HG03196 (cell line): ENCODE data around the gene CACNA2D2.

Experiments
- ATAC-seq: cut with Tn5 transposase; IDR thresholded peaks from one replicate; pipeline ENCODE4 v1.9.1; 2021; ENCODE audit not compliant: unreplicated experiment

The CACNA2D2 gene

DNA sequence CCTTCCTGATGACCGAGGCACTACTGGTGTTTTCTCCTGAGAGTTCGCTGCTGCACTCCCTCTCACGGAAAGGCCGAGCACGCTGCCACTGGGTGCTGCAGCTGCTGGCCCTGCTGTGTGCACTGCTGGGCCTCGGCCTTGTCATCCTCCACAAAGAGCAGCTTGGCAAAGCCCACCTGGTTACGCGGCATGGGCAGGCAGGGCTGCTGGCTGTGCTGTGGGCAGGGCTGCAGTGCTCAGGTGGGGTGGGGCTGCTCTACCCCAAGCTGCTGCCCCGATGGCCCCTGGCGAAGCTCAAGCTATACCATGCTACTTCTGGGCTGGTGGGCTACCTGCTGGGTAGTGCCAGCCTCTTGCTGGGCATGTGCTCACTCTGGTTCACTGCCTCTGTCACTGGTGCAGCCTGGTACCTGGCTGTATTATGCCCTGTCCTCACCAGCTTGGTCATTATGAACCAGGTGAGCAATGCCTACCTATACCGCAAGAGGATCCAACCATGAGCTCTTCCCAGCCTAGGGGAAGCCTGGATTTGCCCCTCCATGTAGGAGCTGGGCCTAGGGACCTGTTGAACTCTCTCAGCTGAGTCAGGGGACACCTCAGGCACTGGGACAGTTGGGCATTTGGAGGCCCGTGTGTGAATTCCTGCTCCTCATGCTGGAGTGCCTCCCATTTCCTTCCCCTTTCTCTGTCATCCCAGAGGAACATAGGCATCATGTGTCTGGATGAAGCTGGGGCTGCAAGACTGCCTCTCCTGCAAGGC lies 150.0 kb downstream of the CACNA2D2 start:
- no peak for ATAC-seq

DNA sequence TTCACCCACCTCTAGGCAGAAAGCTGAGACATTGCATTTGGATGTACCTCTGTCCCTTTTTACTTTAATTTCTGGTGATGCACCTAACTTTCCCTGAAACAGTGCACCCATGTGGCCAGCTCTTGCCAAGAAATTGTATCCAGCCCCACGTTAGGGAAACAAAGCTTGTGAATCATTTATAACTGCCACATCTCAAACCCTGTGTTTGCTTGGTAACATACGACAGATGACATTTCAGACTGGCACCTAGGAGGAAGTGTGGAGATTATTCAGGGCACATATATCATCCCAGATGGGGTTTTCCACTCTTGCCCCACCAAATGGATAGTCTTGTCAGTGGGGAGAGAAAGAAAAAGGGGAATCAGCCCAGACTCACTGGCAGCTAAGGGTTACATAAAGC lies 150.7 kb downstream of the CACNA2D2 start:
- no peak for ATAC-seq

DNA sequence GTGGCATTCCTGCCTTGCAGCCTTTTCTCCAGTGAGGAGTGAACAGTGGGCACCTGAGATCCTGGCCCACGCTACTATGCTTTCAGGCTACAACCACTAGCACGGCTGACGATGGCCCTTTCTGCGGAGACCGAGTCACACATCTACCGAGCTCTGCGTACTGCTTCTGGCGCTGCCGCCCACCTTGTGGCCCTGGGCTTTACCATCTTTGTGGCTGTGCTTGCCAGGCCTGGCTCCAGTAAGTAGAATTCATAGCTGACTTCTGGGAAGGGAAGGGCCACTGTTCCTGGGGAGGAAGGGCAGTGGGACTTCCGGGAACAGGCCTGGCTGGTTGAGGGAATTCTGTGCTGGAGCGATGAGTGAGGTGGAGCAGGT lies 152.1 kb downstream of the CACNA2D2 start:
- no peak for ATAC-seq

DNA sequence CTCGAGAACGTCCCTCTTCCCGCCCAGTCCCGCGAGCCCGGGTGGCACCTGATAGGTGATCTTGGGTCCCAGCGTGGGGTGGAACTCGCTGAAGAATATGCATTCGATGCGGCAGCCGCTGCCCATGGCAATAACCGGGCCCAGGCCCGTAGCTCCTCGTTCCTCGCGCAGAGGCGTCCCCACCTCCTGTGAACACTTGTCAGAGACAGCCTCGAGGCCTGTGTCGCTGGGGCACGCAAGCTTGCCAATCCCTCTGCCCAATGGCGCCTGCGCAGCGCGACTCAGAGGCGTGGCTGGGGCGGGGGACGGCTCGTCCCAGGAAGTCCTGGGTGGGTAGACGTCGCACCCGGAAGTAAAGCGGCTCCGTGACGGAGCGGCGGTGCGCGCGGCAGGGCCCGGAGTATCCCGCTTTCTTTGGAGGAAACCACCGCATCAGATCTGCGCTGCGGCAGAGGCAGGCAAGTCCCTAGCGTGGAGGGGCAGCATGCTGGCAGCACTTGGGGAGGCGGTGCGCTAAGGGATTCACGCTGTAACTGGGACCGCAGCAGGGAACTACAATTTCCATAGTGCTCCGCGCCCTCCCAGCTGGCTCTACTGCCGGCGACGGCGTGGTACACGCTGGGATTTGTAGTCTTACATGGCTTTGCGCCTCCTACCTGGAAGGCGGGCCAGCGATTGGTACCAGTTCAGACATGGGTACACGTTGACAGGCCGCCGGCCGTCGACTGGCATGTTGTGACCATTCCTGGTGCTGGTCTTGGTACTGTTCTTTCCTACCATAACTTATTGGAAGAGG lies 152.7 kb downstream of the CACNA2D2 start, which contains the start of the genes CYB561D2 and NPRL2:
Gene CYB561D2 (plus strand): TSS at position 336 of the 796 bp plus-strand sequence. CDS start 572 bp downstream, outside the sequence.
Gene NPRL2 (minus strand): TSS at position 249 of the 796 bp plus-strand sequence. CDS start 123 bp downstream, at position 126.
- peak; percentile 75 for ATAC-seq

DNA sequence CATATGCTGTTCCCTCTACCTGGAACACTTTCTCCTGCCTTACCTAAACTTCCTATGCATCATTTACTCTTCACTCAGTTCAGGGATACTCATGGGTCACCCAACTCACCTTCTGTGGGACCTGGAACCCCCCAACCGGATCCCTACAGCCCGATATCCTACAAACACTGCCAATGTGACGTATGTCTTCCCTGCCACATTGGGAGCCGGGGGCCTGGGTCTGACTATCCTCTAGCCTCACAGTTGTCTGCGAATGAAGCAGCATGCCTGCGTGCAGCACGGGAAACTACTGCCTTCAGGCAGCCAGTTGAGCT lies 153.3 kb downstream of the CACNA2D2 start:
- no peak for ATAC-seq

DNA sequence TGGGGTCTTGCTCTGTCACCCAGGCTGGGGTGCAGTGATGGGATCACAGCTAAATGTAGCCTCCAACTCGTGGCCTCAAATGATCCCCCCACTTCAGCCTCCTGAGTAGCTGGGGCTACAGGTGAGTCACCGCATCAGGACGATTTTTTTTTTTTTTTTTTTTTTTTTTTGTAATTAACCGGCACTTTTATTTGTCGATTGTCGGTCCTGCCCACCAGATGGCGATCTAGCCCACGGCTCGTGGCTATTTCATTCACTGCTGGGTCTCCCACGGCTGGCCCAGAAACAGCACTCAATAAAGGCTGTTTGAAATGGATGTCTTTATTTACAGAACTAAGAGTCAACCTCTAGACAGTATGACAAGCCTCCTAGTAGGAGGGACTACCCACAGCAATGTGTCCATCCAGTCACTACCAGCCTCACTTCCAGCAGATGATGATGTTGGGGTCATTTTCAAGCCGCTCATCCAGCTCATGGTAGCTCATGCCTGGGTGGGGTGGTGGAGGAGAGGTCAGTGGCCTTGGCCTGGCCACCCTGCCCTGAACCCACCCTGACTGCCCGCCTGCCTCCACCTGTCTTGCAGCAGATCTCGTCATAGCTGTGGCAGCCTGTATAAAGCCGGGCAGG lies 156.1 kb downstream of the CACNA2D2 start:
- no peak for ATAC-seq

DNA sequence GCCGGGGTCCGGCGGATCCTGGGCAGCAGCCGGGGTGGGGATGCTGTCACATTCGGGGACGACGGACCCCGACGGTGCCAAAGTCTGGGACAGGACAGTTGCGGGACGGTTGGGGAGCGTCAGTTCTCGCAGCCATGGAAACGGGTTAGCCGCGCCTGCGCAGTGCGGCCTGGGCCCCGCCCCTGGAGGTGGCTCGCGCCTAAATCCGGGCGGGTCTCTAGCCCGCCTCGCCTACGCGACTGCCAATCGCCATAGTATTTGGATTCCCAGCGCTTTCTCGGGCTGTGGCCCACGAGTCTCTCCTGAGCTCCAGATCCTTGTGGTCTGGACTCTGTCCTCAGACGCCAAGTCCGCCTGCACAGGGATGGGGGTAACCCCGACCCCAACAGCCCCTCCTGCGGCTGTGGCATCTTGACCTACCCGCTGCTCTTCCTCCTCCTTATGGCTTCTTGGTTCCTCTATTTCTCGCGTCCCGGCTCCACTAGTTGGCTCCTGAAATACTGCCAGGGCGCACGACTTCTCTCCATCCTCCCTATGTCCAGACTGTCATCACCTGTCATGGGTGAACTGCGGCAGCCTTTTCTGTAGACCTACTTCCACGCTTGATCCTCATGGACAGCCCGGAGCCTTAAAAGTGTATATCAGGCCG lies 157.7 kb downstream of the CACNA2D2 start, which contains the start of gene ZMYND10:
Gene ZMYND10 (minus strand): TSS at position 147 of the 649 bp plus-strand sequence. CDS start 153 bp downstream, outside the sequence.
- no peak for ATAC-seq

DNA sequence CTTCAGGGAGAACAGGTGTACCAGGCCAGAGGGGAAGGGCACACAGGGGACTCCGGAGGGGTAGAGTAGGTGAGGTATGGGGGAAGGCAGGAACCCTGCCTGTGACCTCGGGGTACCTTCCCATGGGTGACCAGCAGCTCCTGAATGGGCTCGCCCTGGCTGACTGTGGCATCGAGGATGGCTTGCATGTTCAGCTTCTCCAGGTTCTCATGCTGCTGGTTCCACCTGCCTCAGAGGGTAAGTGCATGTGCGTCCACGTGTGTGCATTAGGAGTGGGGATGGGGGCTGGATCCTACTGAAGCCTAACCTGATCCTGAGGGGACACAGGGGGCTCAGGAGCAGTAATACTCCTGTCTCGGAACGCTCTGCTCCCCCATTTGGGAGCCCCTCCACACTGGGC lies 158.4 kb downstream of the CACNA2D2 start:
- no peak for ATAC-seq

DNA sequence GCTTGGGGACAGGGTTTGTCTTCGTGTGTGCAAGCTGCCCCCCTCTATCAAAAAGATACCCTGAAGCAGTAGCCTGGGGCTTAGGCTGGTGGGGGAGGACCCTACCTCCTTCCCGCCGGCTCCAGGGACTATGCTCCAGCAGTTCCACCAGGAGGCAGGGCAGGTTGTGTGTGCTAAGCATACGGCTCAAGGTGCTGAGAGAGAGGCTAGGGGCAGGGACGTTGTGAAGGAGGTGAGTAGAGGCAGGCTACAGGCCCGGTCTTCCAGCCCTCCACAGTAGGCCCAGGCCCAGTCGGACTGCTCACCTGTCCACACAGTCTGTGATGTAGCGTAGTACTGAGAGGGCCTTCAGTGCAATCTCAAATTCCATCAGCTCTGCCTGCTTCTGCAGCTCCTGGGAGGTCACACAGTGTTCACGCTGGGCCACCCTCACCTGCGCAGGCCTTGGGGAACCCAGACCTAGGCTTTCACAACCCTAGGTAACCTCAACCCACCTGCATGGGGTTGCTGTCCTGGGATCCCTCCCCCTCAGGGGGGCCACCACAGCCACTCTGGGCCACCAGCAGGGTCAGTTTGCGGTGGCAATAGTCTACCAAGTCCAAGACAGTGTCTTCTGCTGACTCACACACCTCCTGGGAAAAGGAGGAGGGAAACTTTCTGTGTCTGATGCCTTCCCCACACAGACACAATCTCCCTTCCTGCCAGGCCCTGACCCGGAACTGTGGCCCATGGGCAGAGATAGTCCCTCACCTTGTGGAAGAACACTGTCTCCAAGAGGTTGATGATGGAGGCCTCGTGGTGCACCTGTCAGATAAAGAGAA lies 160.4 kb downstream of the CACNA2D2 start:
- ATAC-seq: no peak

DNA sequence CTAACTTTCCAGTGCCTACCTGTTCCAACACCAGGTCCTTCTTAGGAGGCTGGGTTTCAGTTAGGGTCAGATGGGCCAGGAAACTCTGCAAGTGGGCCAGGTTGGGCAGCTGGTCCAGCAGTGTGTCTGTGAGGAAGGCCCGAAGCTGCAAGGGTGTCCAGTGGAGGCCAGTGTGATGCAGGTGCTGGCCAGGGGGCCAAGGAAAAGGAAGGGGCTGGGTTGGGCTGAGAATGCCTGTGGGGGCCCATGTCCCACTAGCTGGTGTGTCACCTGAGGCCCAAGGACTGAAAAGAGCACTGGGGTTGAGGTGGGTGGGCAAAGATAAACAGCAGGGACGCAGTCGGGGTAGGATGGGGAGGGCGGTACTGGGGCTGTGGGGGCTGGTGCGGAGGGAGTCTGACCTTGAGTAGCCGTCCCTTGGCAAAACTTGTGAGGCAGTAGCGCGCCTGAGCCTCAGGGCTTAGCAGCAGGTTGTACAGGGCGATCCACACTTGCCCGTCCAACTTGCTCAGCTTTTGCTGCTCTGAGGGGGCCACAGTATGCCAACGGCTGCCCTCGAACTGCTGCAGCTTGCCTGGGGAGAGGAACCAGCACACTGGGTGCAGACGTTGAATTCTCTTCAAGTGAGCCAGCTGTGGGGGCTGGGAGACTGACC lies 161.3 kb downstream of the CACNA2D2 start:
- no peak for ATAC-seq

DNA sequence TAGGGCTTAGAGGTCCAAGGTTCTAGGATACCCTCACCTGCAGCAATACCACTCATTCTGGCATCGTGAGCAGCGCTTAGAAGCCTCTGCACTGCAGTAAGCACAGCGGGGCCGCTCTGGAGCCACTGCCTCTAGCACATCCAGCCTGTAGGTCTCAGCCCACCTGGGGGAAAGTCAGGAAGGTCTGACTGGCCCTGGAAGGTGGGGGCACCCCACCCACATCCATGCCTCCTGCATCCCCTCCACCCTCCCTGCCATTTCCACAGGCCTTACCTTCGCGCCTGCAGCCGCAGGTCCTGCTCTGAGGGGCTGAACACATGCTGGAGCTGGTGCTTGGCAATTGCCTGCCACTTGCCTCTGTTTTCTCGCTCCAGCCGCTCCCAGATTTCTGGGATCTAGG lies 161.9 kb downstream of the CACNA2D2 start:
- ATAC-seq: no peak

DNA sequence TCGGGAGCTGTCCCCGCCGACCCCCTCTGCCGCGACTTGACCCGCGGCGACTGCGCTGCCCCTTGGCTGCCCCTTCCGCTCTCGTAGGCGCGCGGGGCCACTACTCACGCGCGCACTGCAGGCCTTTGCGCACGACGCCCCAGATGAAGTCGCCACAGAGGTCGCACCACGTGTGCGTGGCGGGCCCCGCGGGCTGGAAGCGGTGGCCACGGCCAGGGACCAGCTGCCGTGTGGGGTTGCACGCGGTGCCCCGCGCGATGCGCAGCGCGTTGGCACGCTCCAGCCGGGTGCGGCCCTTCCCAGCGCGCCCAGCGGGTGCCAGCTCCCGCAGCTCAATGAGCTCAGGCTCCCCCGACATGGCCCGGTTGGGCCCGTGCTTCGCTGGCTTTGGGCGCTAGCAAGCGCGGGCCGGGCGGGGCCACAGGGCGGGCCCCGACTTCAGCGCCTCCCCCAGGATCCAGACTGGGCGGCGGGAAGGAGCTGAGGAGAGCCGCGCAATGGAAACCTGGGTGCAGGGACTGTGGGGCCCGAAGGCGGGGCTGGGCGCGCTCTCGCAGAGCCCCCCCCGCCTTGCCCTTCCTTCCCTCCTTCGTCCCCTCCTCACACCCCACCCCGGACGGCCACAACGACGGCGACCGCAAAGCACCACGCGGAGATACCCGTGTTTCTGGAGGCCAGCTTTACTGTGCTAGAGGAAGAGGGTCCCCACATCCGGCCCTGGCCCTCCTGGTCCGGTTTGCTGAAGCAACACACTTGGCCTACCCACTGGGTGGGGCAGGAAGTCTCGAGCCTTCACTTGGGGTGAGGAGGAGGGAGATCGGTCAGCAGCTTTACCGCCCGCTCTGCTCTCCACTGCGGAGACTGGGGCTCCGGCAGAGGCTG lies 162.7 kb downstream of the CACNA2D2 start, which contains the start of gene RASSF1:
Gene RASSF1 (minus strand): TSS at position 389 of the 882 bp plus-strand sequence. CDS start 31 bp downstream, at position 358.
- ATAC-seq: no peak

DNA sequence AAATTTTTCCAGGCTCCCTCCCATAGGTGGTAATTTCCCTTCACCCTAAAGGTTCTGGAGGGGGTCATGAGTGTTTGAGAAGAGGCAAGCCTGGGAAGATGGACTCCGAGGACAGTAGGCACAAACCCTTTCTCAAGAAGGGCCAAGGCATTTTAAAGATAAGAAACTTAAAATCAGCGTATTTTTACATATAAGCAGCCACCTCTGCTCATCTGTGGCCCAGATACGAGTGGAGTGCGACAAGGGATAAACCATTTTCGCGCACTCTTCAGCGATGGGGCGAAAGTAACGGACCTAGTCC lies 163.3 kb downstream of the CACNA2D2 start:
- ATAC-seq: no peak

DNA sequence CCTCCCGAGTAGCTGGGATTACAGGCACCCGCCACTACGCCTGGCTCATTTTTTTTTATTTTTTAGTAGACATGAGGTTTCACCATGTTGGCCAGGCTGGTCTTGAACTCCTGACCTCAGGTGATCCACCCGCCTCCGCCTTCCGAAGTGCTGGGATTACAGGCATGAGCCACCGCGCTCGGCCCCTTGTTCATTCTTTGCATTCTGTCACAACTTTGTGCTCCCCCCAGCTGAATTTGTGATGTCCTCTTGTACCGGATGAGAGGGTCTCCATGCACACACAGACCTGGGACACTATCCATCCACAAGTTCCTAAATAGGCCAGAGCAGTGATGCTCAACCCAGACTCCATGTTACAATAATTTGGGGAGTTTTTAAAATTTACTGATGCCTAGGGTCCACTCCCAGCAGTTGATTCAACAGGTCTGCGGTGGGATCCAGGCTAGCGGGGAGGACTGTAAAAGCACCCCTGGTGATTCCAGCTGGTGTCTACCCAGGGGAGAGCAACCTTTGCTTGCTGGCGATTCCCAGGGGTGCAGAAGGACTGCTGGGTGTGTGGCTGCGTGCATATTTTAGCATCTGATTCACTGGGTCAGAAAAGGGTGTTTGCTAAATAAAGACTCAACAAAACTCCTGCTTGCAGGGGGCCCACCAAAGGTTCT lies 163.8 kb downstream of the CACNA2D2 start:
- ATAC-seq: no peak

DNA sequence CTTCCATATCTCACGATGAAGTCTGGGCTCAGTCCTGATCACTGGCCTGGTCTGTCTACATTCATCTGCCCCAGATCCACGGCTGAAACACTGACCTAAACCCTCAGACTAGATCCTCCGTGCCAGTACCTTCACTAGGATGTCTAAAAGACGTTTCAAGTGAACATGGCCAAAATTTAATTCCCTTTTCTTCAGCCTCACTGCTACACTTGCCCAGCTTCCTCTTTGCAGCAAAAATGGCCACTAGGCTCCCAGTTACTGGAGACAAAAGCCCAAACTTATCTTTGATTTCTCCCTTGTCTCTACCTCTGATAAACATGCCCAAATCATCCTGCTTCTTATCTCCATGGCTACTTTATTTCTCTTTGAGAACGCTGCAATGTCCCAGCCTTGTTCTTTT lies 164.5 kb downstream of the CACNA2D2 start:
- ATAC-seq: no peak

DNA sequence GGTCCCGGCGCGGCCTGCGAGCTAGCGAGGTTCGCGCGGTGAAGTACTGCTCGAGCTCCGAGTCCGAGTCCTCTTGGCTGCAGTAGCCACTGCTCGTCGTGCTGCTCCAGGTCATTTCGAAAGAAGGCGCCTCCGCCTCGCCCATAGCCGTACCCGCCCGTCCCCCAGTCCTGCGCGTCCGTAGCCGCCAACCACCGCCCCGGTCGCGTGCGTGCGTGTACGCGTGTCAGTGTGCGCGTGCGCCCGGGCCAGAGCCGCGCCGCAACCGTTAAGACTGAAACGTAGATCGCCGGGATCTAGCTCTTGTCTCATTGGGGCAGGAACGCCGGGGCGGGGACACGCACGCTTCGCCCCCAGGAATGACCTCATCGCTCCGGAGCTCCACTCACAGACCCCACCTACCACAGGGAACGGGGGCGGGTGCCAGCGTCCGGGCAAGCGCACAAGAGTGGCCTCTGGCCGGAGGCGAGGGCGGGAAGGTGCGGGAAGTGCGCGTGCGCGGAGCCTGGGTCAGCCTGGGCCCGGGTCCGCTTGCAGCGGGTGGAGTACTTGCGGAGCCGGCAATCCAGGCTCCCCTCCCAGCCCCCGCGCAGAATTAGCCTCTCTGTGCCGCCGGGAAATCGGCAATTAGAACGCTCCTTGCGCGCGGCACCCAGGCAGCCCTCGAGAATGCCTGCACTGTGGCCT lies 166.1 kb downstream of the CACNA2D2 start:
- ATAC-seq: peak; percentile 77

DNA sequence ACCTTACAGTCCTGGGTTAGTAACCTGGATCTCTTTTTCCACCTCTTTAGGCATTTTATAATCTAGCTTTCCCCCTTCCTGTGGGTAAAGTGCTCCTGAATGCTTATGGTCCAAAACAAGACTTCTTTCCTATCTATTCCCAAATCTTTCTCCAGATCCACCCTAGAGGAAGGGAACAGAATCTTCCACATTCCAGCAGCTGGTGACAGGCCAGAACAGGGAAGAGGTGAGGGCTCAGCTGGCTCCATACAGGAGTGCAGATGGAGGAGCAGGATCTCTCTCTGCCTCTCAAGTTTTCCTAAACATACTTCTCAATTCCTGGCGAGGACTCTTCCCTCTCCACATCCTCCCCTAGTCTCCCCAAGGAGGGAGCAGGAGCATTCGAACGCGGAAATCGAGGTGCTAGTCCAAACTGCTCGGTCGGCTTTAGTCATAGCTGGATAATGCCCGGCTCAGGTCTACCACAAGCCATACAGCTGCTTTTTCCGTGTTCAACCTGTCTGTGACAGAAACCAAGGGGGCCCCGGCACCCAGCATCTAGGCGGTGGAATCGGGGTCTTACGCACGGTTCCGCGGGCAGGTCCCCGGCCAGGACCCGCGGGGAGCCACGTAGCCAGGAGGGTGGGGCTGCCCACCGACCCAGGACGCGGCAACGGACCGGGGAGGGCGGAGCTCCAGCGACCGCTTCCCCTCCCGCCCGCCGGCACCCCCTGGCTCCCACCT lies 166.8 kb downstream of the CACNA2D2 start:
- ATAC-seq: peak; percentile 30
